Psoas muscle (tissue), 8 donors: ENCODE results near the gene EGFLAM. TPM values are rescaled to one million over a fixed set of nuclear protein-coding genes. Genes with fewer than 3 reads are reported as not detected.

ENCODE experiments used
- ATAC-seq, 4 donors: fragments of 200-7000 bp; cut with Tn5 transposase; one replicate each; pipeline ENCODE4 v1.9.1; 2020; ENCODE audit warnings: moderate library complexity in 3 of 4, mild to moderate bottlenecking in 2 of 4
- DNase-seq, 2 donors: peaks; one replicate each; pipeline ENCODE4 v3.0.0-alpha.2; 2020
- H3K27ac ChIP-seq: fragments of 200-600 bp; one replicate; pipeline ENCODE4 v1.8.0; 2022
- H3K27me3 ChIP-seq, 3 donors: fragments of 200-600 bp in 1 of 3; one replicate each; pipeline versions ENCODE4 v1.6.1 to v1.8.0; 2013 to 2022; ENCODE audit warnings: low read length in 2 of 3, mild to moderate bottlenecking in 2 of 3, moderate library complexity in 1 of 3; ENCODE audit not compliant: insufficient read depth in 3 of 3
- H3K36me3 ChIP-seq, 2 donors: fragments of 200-600 bp in 1 of 2; one replicate each; pipeline versions ENCODE4 v1.6.1 to v1.8.0; 2013 to 2022; ENCODE audit warnings: low read depth in 1 of 2, mild to moderate bottlenecking in 1 of 2, moderate library complexity in 1 of 2; ENCODE audit not compliant: insufficient read depth in 1 of 2
- H3K4me1 ChIP-seq: fragments of 200-600 bp; one replicate; pipeline ENCODE4 v1.8.0; 2022
- H3K4me3 ChIP-seq: fragments of 200-600 bp; one replicate; pipeline ENCODE4 v1.8.0; 2022; ENCODE audit warnings: mild to moderate bottlenecking
- H3K9me3 ChIP-seq: fragments of 200-600 bp; one replicate; pipeline ENCODE4 v1.8.0; 2022
- WGBS, 3 donors: extraction: QIAGEN DNeasy Blood & Tissue Kit; methylation state at CpG; one replicate each; pipeline versions ENCODE4 v1.1.6 to v1.1.7; 2013; 5-methylcytosine and 5-hydroxymethylcytosine counted together
- intact Hi-C, 2 donors: fragments of 100-400 bp; cut with DNase I; formaldehyde crosslinking; loops; one replicate each; pipeline versions ENCODE4 v1.11.0 to v1.14.2; 2022
- polyA plus RNA-seq, 3 donors: library from polyadenylated mRNA; stranded (reverse); fragments of 200-250 nt; gene quantifications; one replicate each; pipeline ENCODE4 v1.2.3, GENCODE V29; 2013
- total RNA-seq, 4 donors: library from RNA; stranded (reverse); fragmentation: NEBNext Ultra II Directional in 2 of 4; extraction: Animal tissue kit (Norgen Biotek cat#: 25700) in 2 of 4; gene quantifications; one replicate each; pipeline versions ENCODE4 v1.2.1 to v1.2.4, GENCODE V29; 2021 to 2023
- TF ChIP-seq, protein P1 (sequence below): fragments of 200-600 bp; IDR thresholded peaks from one replicate; pipeline ENCODE4 v1.8.0; 2022; ENCODE audit warnings: antibody characterized with exemption
- donor health status: healthy with polysubstance abuse.
- donor health status: DM: no; HTN: no; CAD: no; lungs with moderate emphysema.
- donor health status: Bipolar disorder and iron deficiency.
- donor health status: healthy.
- donor health status: DM: yes; HTN: yes; CAD: no.
- donor health status: DM: no; HTN: no; CAD: no.
- donor health status: DM: no; HTN: no; CAD: no.
- donor health status: DM: yes; HTN: yes; CAD: no.

The EGFLAM gene
- total and polyA plus RNA-seq, 7 donors, result 16.0 to 53.8 (median 35.3) TPM

DNA sequence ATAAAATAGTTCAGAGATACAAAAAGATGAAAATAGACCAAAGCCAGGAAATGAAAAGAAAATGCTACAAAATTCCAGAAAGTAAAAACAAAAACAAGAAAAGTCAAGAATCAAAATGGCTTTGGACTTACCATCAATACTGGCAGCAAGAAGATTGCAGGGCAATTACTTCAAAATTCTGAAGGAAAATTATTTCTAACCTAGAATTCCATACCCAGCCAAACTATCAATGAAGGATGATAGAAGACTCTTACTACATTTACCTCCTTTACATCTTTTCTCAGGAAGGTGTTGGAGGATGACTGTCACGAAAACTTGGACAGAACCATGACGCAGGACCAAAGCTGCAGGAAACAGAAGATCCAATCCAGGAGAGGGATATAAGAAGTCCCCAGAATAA lies 46.8 kb downstream of the EGFLAM start:
- no peaks in the 10 kb centered on the region for H3K4me1 ChIP-seq
- ATAC-seq (no peak), DNase-seq (no peak)
- H3K27me3 ChIP-seq, result no peaks in the 10 kb centered on the region
- intact Hi-C loops, result no loop called here
- H3K27ac ChIP-seq, result no peak overlapping the region
- no peak overlapping the region for H3K4me3 ChIP-seq
- peaks cover 18% of the 10 kb centered on the region for H3K9me3 ChIP-seq
- TF ChIP-seq, protein P1, sequence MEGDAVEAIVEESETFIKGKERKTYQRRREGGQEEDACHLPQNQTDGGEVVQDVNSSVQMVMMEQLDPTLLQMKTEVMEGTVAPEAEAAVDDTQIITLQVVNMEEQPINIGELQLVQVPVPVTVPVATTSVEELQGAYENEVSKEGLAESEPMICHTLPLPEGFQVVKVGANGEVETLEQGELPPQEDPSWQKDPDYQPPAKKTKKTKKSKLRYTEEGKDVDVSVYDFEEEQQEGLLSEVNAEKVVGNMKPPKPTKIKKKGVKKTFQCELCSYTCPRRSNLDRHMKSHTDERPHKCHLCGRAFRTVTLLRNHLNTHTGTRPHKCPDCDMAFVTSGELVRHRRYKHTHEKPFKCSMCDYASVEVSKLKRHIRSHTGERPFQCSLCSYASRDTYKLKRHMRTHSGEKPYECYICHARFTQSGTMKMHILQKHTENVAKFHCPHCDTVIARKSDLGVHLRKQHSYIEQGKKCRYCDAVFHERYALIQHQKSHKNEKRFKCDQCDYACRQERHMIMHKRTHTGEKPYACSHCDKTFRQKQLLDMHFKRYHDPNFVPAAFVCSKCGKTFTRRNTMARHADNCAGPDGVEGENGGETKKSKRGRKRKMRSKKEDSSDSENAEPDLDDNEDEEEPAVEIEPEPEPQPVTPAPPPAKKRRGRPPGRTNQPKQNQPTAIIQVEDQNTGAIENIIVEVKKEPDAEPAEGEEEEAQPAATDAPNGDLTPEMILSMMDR, result no peak
- H3K36me3 ChIP-seq, result no peaks in the 10 kb centered on the region
- 88 to 92% (median 90%) methylated on average over 2 of the region's 2 CpGs for WGBS, 3 donors

DNA sequence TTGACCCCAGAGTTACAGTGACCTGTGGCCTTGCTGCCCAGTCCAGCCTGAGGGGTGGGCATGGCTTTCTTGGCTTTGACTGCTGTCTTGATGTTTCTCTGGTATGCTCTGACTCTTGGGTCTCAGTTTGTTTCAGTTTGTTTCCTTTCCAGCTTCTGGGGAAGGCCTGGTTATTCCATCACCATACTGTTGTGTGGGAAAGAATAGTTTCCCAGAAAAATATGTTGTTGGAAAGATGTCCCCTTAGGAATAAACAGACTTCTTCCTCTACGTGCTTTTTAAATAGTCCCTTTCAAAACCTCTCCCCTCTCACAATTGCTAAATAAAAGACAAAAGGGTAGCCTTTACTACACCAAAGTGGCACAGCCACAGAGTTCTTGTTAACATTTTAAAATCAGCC lies 49.5 kb downstream of the EGFLAM start:
- Histone ChIP-seq H3K27me3 (no peaks in the 10 kb centered on the region), H3K36me3 (no peaks in the 10 kb centered on the region), H3K9me3 (peaks cover 18% of the 10 kb centered on the region), H3K27ac (no peak overlapping the region), H3K4me1 (no peaks in the 10 kb centered on the region), H3K4me3 (no peak overlapping the region)
- WGBS, 3 donors, result 55 to 72% (median 68%) methylated on average over 1 of the region's 1 CpG
- intact Hi-C loops, result no loop called here
- DNase-seq (no peak), ATAC-seq (no peak)
- TF ChIP-seq, protein P1, result no peak

DNA sequence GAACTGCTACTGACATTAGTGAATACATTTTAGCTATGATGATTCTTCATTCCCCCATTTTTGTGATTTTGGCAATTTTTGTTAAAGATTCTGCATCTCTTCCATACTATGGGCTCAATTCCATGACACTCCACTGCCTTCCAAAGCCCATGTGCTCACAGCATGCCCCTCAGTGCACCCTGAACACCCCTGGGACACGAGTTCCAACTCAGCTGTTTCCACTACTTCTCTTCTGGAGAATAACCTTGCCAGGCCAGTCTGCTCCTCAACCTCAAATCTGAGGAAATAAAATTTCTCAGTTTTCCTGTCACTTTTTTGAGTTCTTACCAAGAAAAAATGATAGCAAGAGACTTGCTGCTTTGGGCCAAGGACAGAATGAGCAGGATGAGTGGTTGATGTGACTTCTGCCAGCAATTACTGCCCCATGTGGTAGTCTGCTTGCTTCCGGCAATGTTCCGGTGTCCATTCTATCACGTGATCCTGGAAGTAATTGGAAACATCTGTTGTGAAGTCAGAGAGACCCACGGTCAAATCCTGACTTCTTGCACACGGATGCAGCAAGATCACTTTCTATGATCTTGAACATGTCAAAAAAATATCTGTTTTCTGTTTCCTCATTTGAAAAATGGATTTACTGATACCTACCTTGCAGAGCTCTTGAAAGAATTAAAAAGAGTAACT lies 58.3 kb downstream of the EGFLAM start:
- 11 to 19% (median 12%) methylated on average over 6 of the region's 6 CpGs for WGBS, 3 donors
- ATAC-seq (peak; percentile 35 to 74 (median 46)), DNase-seq (peak; percentile 28 to 60)
- Histone ChIP-seq H3K4me3 (no peak overlapping the region), H3K36me3 (no peaks in the 10 kb centered on the region), H3K4me1 (no peaks in the 10 kb centered on the region), H3K27me3 (peaks cover 0 to 3% (median 0%) of the 10 kb centered on the region in 3 donors), H3K9me3 (no peaks in the 10 kb centered on the region), H3K27ac (no peak overlapping the region)
- TF ChIP-seq, protein P1, result no peak
- intact Hi-C loops, result no loop called here

DNA sequence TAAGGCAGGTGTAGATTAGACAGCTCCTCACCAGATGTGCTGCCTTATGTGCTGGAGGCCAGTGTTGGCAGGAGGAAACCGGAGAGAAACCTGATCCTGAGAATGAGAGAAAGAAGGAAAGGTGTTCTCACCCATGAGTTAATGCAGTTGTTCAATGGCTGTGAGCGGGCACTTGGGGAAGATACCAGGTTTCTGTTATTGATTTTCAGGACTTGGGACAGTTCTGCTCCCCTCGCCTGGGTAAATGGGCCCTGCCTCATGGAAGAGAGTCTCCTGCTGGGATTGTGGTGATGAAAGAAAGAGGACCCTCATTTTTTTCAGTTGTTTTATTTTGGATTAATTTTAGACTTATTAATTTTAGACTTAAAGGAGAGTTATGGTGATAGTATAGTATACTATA lies 59.5 kb downstream of the EGFLAM start:
- WGBS, 3 donors, result 72 to 73% (median 73%) methylated on average over 3 of the region's 3 CpGs
- intact Hi-C loops, result no loop called here
- H3K27me3 ChIP-seq, result peaks cover 0 to 3% (median 0%) of the 10 kb centered on the region in 3 donors

More for the DNA sequence above, 59.5 kb downstream of the EGFLAM start:
- TF ChIP-seq, protein P1, result no peak
- H3K4me3 ChIP-seq, result no peak overlapping the region
- no peak overlapping the region for H3K27ac ChIP-seq
- H3K36me3 ChIP-seq, result no peaks in the 10 kb centered on the region
- ATAC-seq (no peak), DNase-seq (no peak)
- no peaks in the 10 kb centered on the region for H3K9me3 ChIP-seq
- H3K4me1 ChIP-seq, result no peaks in the 10 kb centered on the region
